Mammary epithelial cell (primary cell): ENCODE results near the gene NOTO.

Experiments
- CTCF ChIP-seq, 2 donors: IDR thresholded peaks in 1 of 2; conservative IDR thresholded peaks in 1 of 2; 2 replicates each; pipeline ENCODE4 v1.5.1; 2011 to 2012; ENCODE audit warnings: inconsistent platforms in 2 of 2, low read length in 2 of 2, mild to moderate bottlenecking in 2 of 2, control low read depth in 1 of 2, low read depth in 1 of 2; ENCODE audit not compliant: insufficient read depth in 1 of 2; ENCODE audit errors: extremely low read depth in 1 of 2
- EZH2 ChIP-seq: IDR thresholded peaks from 2 replicates; pipeline ENCODE4 v1.6.1; 2012; ENCODE audit warnings: low read length, inconsistent platforms, borderline replicate concordance

DNA sequence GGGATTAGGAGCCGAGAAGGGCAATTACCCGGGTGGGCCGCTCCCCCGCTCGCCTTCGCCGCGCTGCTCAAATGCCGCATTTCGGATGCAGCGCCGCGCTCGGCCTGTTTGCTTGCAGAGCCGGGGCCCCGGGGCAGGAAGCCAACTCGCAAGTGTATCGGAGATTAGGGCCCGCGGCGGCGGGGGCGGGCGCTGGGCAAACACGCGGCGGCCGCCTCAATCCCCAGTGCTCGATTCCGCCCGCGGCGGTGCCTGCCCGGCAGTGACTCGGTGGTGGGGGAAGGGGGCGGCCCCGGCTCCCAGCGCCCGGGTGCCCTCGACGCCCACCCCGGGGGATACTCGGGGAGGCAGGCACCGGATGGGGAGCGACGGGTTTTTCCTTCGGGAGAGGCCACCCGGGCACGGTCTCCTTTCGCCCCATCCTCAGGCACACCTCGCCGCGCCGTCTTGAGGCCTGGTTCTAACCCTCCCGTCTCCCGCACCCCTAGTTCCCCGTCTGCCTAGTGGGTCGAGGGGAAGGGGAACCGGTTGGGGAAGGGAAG lies 26.6 kb upstream of the NOTO start:
- TF ChIP-seq CTCF (conservative IDR thresholded peaks at IDR 0.05 in 1 of 2, IDR thresholded peaks at IDR 0.05 in 1 of 2; ENCODE audit: extremely low read depth in 1 of 2, insufficient read depth in 1 of 2, low read depth in 1 of 2, low read length in 2 of 2), result no peak
- peak; percentile 23 for TF ChIP-seq EZH2
